HEK293 (cell line): Measurements from ENCODE around the gene VPS13D.

ENCODE experiments used
- CTCF ChIA-PET: fragments of 350-600 bp; formaldehyde crosslinking; extraction: SDS; loops from one replicate; lab custom pipeline; 2021; ENCODE audit warnings: antibody characterized with exemption; lab: Yijun Ruan, JAX
- POLR2A ChIA-PET: fragments of 300-600 bp; formaldehyde crosslinking; extraction: SDS; loops from one replicate; lab custom pipeline; 2020; ENCODE audit warnings: antibody characterized with exemption, inconsistent platforms; lab: Yijun Ruan, JAX
- H3K27ac ChIP-seq: fragments of 200-500 bp; sonication (Bioruptor generic); 2 replicates; pipeline ENCODE4 v1.5.1; 2014; ENCODE audit warnings: low read depth, low read length, control low read depth, inconsistent platforms; ENCODE audit errors: extremely low read depth
- H3K36me3 ChIP-seq, 2 experiments: fragments of 200-500 bp in 1 of 2; sonication (Bioruptor generic) in 1 of 2; 1 replicate in 1 of 2; 2 replicates in 1 of 2; pipeline ENCODE4 v1.5.1; 2014 to 2017; ENCODE audit warnings: inconsistent platforms in 2 of 2, low read length in 2 of 2; ENCODE audit not compliant: control insufficient read depth in 2 of 2, insufficient read depth in 1 of 2
- H3K4me1 ChIP-seq: fragments of 200-500 bp; sonication (Bioruptor generic); 2 replicates; pipeline ENCODE4 v1.5.1; 2014; ENCODE audit warnings: mild to moderate bottlenecking, low read length, inconsistent platforms; ENCODE audit not compliant: control insufficient read depth, insufficient read depth
- H3K4me3 ChIP-seq: 2 replicates; pipeline ENCODE4 v1.5.1; 2011; ENCODE audit warnings: low read depth, mild to moderate bottlenecking, control low read depth, low read length, moderate library complexity
- H3K9me3 ChIP-seq: fragments of 200-500 bp; sonication (Bioruptor generic); 2 replicates; pipeline ENCODE4 v1.5.1; 2014; ENCODE audit warnings: low read depth, low read length, inconsistent platforms; ENCODE audit not compliant: control insufficient read depth, insufficient read depth
- GLI4 ChIP-seq: fragments of 450-650 bp; formaldehyde crosslinking; IDR thresholded peaks from 2 replicates; pipeline ENCODE4 v1.5.1; 2016; ENCODE audit warnings: missing biosample characterization, missing genetic modification characterization
- KLF16 ChIP-seq: fragments of 450-650 bp; formaldehyde crosslinking; IDR thresholded peaks from 2 replicates; pipeline ENCODE4 v1.5.1; 2017; ENCODE audit warnings: missing biosample characterization, missing genetic modification characterization
- MYNN ChIP-seq: fragments of 450-650 bp; formaldehyde crosslinking; IDR thresholded peaks from 2 replicates; pipeline ENCODE4 v1.5.1; 2016; ENCODE audit warnings: missing biosample characterization, missing genetic modification characterization, borderline replicate concordance
- OSR2 ChIP-seq: fragments of 450-650 bp; formaldehyde crosslinking; IDR thresholded peaks from 2 replicates; pipeline ENCODE4 v1.5.1; 2016; ENCODE audit warnings: missing biosample characterization, missing genetic modification characterization
- REPIN1 ChIP-seq: fragments of 450-650 bp; formaldehyde crosslinking; IDR thresholded peaks from 2 replicates; pipeline ENCODE4 v1.5.1; 2017; ENCODE audit warnings: missing biosample characterization, missing genetic modification characterization, low read depth
- ZEB2 ChIP-seq: fragments of 450-650 bp; formaldehyde crosslinking; IDR thresholded peaks from 2 replicates; pipeline ENCODE4 v1.5.1; 2016; ENCODE audit warnings: missing biosample characterization, missing genetic modification characterization
- ZNF132 ChIP-seq: fragments of 450-650 bp; formaldehyde crosslinking; IDR thresholded peaks from 2 replicates; pipeline ENCODE4 v1.5.1; 2017; ENCODE audit warnings: missing biosample characterization, missing genetic modification characterization, borderline replicate concordance
- ZNF214 ChIP-seq: fragments of 450-650 bp; formaldehyde crosslinking; IDR thresholded peaks from 2 replicates; pipeline ENCODE4 v1.5.1; 2017; ENCODE audit warnings: missing biosample characterization, mild to moderate bottlenecking, missing genetic modification characterization, borderline replicate concordance
- ZNF221 ChIP-seq: fragments of 450-650 bp; formaldehyde crosslinking; IDR thresholded peaks from 2 replicates; pipeline ENCODE4 v1.5.1; 2017; ENCODE audit warnings: missing biosample characterization, missing genetic modification characterization, borderline replicate concordance
- ZNF391 ChIP-seq: fragments of 450-650 bp; formaldehyde crosslinking; IDR thresholded peaks from 2 replicates; pipeline ENCODE4 v1.5.1; 2016; ENCODE audit warnings: low read depth, missing biosample characterization, missing genetic modification characterization, borderline replicate concordance
- ZNF548 ChIP-seq: fragments of 450-650 bp; formaldehyde crosslinking; IDR thresholded peaks from 2 replicates; pipeline ENCODE4 v1.5.1; 2016; ENCODE audit warnings: missing biosample characterization, missing genetic modification characterization
- ZNF549 ChIP-seq: fragments of 450-650 bp; IDR thresholded peaks from 2 replicates; pipeline ENCODE4 v1.5.1; 2018; ENCODE audit warnings: missing biosample characterization, missing genetic modification characterization, mild to moderate bottlenecking, inconsistent platforms, moderate library complexity
- ZNF596 ChIP-seq: fragments of 450-650 bp; IDR thresholded peaks from 2 replicates; pipeline ENCODE4 v1.5.0; 2018; ENCODE audit warnings: missing biosample characterization, mild to moderate bottlenecking, missing genetic modification characterization, moderate library complexity
- ZNF600 ChIP-seq: fragments of 450-650 bp; formaldehyde crosslinking; IDR thresholded peaks from 2 replicates; pipeline ENCODE4 v1.5.1; 2016; ENCODE audit warnings: missing biosample characterization, missing genetic modification characterization
- ZNF654 ChIP-seq: fragments of 450-650 bp; formaldehyde crosslinking; IDR thresholded peaks from 2 replicates; pipeline ENCODE4 v1.5.1; 2016; ENCODE audit warnings: low read depth, missing biosample characterization, missing genetic modification characterization
- ZNF658 ChIP-seq: fragments of 450-650 bp; formaldehyde crosslinking; IDR thresholded peaks from 2 replicates; pipeline ENCODE4; 2016; ENCODE audit warnings: missing biosample characterization, missing genetic modification characterization
- ZNF785 ChIP-seq: fragments of 450-650 bp; formaldehyde crosslinking; IDR thresholded peaks from 2 replicates; pipeline ENCODE4 v1.5.1; 2016; ENCODE audit warnings: missing biosample characterization, missing genetic modification characterization
- TF ChIP-seq, protein P1 (sequence below): fragments of 450-650 bp; formaldehyde crosslinking; IDR thresholded peaks from 2 replicates; pipeline ENCODE4 v1.5.1; 2016; ENCODE audit warnings: missing biosample characterization, missing genetic modification characterization
- TF ChIP-seq, protein P2 (sequence below): fragments of 450-650 bp; formaldehyde crosslinking; IDR thresholded peaks from 2 replicates; pipeline ENCODE4 v1.5.1; 2016; ENCODE audit warnings: missing biosample characterization, missing genetic modification characterization
- TF ChIP-seq, protein P3 (sequence below): fragments of 450-650 bp; formaldehyde crosslinking; IDR thresholded peaks from 2 replicates; pipeline ENCODE4 v1.5.1; 2016; ENCODE audit warnings: missing biosample characterization, missing genetic modification characterization
- TF ChIP-seq, protein P4 (sequence below): fragments of 450-650 bp; formaldehyde crosslinking; optimal IDR thresholded peaks from 2 replicates; pipeline ENCODE3; 2016; ENCODE audit warnings: missing biosample characterization, mild to moderate bottlenecking, missing genetic modification characterization
- TF ChIP-seq, protein P5 (sequence below): fragments of 450-650 bp; formaldehyde crosslinking; IDR thresholded peaks from 2 replicates; pipeline ENCODE4 v1.5.1; 2017; ENCODE audit warnings: missing biosample characterization, missing genetic modification characterization

Gene VPS13D

DNA sequence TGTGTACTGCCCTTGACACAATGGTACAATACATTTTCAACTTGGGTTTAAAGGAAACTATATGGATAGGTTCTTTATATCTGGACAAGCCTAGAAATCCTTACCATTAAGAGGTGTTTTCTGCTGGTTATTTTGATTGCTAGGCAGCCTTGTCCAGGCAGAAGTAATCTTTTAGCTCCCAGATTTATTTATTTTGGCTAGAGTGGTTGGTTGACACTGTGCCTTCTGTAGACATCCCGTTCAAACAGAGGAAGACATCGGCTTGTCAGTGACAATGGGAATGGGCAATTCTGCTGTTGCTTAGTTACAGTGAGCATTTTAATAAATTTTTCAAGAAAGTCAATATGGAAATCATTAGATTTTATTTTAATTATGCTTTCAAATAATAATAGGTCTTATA, 138.8 kb downstream of the VPS13D start:
- Histone ChIP-seq H3K9me3 (no peaks in the 10 kb centered on the region), H3K4me3 (no peak overlapping the region), H3K27ac (no peak overlapping the region), H3K4me1 (no peaks in the 10 kb centered on the region)
- POLR2A ChIA-PET: no interaction called here
- TF ChIP-seq ZNF658 (tag by site-specific recombination) (no peak), ZNF596 (tag by site-specific recombination) (no peak), OSR2 (no peak), ZNF549 (tag by site-specific recombination) (no peak), MYNN (tag by site-specific recombination) (no peak), REPIN1 (tag by site-specific recombination) (no peak)
- TF ChIP-seq, protein P1, sequence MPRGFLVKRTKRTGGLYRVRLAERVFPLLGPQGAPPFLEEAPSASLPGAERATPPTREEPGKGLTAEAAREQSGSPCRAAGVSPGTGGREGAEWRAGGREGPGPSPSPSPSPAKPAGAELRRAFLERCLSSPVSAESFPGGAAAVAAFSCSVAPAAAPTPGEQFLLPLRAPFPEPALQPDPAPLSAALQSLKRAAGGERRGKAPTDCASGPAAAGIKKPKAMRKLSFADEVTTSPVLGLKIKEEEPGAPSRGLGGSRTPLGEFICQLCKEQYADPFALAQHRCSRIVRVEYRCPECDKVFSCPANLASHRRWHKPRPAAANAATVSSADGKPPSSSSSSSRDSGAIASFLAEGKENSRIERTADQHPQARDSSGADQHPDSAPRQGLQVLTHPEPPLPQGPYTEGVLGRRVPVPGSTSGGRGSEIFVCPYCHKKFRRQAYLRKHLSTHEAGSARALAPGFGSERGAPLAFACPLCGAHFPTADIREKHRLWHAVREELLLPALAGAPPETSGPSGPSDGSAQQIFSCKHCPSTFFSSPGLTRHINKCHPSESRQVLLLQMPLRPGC: no peak
- TF ChIP-seq, protein P2, sequence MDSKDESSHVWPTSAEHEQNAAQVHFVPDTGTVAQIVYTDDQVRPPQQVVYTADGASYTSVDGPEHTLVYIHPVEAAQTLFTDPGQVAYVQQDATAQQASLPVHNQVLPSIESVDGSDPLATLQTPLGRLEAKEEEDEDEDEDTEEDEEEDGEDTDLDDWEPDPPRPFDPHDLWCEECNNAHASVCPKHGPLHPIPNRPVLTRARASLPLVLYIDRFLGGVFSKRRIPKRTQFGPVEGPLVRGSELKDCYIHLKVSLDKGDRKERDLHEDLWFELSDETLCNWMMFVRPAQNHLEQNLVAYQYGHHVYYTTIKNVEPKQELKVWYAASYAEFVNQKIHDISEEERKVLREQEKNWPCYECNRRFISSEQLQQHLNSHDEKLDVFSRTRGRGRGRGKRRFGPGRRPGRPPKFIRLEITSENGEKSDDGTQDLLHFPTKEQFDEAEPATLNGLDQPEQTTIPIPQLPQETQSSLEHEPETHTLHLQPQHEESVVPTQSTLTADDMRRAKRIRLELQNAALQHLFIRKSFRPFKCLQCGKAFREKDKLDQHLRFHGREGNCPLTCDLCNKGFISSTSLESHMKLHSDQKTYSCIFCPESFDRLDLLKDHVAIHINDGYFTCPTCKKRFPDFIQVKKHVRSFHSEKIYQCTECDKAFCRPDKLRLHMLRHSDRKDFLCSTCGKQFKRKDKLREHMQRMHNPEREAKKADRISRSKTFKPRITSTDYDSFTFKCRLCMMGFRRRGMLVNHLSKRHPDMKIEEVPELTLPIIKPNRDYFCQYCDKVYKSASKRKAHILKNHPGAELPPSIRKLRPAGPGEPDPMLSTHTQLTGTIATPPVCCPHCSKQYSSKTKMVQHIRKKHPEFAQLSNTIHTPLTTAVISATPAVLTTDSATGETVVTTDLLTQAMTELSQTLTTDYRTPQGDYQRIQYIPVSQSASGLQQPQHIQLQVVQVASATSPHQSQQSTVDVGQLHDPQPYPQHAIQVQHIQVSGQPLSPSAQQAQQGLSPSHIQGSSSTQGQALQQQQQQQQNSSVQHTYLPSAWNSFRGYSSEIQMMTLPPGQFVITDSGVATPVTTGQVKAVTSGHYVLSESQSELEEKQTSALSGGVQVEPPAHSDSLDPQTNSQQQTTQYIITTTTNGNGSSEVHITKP: no peak
- TF ChIP-seq, all 188 proteins: peak for 0
- CTCF ChIA-PET: interaction anchor here (0.5 to 0.6 kb wide), 2 partner anchors 30 to 220 kb away, joined by 3 read pairs; no protein-coding TSS in a partner anchor
- peaks cover 0 to 47% of the 10 kb centered on the region in 2 experiments; a peak in 2 of 3 replicates for H3K36me3 ChIP-seq

DNA sequence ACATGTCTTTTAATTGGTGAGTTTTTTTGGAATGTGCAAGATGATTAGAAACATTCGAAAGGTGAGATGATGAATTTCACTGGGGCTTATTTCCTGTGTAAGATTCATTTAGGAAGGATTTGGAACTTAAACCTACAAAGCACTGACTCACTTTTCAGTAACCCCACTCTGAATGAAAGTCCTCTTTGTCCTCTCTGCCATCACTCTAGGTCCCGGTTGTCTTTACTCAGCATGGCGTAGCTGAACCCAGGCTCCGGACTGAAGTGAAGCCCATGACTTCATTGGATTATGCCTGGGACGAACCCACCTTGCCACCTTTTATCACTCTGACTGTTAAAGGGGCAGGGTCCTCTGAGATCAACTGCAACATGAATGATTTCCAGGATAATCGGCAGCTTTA, 139.4 kb downstream of the VPS13D start:
- POLR2A ChIA-PET: no interaction called here
- H3K9me3 ChIP-seq: no peaks in the 10 kb centered on the region

More for the DNA sequence above, 139.4 kb downstream of the VPS13D start:
- Histone ChIP-seq H3K27ac (no peak overlapping the region), H3K36me3 (peaks cover 0 to 47% of the 10 kb centered on the region in 2 experiments; a peak in 2 of 3 replicates), H3K4me1 (no peaks in the 10 kb centered on the region), H3K4me3 (no peak overlapping the region)
- TF ChIP-seq KLF16 (tag by site-specific recombination) (no peak), GLI4 (tag by site-specific recombination) (no peak), ZNF221 (tag by site-specific recombination) (no peak), ZNF654 (tag by site-specific recombination) (no peak), ZNF785 (no peak), ZNF391 (tag by site-specific recombination) (no peak), ZNF132 (no peak), ZNF600 (tag by site-specific recombination) (no peak), ZNF548 (tag by site-specific recombination) (no peak), ZEB2 (tag by site-specific recombination) (no peak), ZNF658 (tag by site-specific recombination) (no peak), ZNF214 (tag by site-specific recombination) (no peak)
- TF ChIP-seq, protein P3, sequence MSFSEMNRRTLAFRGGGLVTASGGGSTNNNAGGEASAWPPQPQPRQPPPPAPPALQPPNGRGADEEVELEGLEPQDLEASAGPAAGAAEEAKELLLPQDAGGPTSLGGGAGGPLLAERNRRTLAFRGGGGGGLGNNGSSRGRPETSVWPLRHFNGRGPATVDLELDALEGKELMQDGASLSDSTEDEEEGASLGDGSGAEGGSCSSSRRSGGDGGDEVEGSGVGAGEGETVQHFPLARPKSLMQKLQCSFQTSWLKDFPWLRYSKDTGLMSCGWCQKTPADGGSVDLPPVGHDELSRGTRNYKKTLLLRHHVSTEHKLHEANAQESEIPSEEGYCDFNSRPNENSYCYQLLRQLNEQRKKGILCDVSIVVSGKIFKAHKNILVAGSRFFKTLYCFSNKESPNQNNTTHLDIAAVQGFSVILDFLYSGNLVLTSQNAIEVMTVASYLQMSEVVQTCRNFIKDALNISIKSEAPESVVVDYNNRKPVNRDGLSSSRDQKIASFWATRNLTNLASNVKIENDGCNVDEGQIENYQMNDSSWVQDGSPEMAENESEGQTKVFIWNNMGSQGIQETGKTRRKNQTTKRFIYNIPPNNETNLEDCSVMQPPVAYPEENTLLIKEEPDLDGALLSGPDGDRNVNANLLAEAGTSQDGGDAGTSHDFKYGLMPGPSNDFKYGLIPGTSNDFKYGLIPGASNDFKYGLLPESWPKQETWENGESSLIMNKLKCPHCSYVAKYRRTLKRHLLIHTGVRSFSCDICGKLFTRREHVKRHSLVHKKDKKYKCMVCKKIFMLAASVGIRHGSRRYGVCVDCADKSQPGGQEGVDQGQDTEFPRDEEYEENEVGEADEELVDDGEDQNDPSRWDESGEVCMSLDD (tag by site-specific recombination): no peak
- TF ChIP-seq, protein P4, sequence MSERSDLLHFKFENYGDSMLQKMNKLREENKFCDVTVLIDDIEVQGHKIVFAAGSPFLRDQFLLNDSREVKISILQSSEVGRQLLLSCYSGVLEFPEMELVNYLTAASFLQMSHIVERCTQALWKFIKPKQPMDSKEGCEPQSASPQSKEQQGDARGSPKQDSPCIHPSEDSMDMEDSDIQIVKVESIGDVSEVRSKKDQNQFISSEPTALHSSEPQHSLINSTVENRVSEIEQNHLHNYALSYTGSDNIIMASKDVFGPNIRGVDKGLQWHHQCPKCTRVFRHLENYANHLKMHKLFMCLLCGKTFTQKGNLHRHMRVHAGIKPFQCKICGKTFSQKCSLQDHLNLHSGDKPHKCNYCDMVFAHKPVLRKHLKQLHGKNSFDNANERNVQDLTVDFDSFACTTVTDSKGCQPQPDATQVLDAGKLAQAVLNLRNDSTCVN (tag by site-specific recombination): no peak
- TF ChIP-seq, protein P5, sequence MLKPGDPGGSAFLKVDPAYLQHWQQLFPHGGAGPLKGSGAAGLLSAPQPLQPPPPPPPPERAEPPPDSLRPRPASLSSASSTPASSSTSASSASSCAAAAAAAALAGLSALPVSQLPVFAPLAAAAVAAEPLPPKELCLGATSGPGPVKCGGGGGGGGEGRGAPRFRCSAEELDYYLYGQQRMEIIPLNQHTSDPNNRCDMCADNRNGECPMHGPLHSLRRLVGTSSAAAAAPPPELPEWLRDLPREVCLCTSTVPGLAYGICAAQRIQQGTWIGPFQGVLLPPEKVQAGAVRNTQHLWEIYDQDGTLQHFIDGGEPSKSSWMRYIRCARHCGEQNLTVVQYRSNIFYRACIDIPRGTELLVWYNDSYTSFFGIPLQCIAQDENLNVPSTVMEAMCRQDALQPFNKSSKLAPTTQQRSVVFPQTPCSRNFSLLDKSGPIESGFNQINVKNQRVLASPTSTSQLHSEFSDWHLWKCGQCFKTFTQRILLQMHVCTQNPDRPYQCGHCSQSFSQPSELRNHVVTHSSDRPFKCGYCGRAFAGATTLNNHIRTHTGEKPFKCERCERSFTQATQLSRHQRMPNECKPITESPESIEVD (tag by site-specific recombination): no peak
- CTCF ChIA-PET: interaction anchor here (0.6 kb wide), 1 partner anchor 40 kb away, joined by 4 read pairs; no protein-coding TSS in a partner anchor
